ENCODE measurements around the gene VEGFA.

VEGFA gene

DNA sequence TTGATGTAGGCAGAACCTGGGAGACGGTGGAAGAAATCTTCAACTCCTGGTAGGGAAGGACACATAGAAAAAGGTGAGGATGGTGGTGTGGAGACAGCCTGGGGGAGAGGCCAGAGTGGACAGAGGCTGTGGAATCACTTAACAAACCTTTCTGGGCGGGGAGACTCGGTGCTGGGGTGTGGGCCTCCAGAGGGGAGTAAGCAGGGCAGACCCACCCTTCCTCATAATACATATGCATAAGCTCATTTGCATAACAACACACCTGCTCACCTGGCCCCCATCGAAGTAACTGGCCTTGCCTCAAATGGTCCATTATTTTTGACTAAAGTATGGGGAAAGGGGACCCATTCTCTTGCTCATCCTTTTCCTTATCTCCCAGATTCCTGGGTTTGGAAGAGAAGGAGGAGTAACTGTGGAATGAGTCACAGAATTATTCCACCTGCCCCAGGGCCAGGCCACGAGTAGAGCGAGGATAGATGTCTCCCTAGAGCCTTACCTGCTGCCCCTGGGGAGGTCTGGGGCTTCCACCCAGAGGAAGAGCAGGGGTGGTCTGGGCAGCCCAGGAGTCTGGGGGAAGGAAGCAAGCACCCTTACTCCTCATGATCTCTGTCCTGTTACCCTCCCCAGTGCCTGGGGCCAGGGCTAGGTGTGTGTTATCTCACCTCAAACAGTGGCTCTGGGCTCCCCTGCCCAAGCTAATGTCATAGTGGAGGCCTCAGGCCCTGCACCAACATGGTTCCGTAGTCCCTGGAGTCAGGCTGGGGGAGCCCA, 10.7 kb upstream of the VEGFA start:
- DNase-seq (ENCODE audit: low read depth in 2 of 3, low spot score in 2 of 3) = no peak

DNA sequence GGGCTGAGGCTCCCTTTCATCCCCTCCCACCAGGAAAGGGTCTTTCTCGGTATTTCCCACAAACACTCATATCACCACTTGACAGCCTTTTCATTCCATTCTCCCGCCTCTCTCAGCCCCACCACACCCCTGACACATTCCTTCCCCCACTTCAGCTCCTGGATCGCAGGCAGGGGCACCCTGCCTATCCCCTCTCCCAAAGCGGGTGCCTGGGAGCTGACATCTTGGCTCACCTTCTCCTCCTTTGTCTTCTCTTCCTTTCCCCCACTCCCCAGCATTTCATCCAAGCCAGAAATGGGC, 10.2 kb upstream of the VEGFA start:
- DNase-seq (ENCODE audit: low read depth in 2 of 3, low spot score in 2 of 3) = no peak

DNA sequence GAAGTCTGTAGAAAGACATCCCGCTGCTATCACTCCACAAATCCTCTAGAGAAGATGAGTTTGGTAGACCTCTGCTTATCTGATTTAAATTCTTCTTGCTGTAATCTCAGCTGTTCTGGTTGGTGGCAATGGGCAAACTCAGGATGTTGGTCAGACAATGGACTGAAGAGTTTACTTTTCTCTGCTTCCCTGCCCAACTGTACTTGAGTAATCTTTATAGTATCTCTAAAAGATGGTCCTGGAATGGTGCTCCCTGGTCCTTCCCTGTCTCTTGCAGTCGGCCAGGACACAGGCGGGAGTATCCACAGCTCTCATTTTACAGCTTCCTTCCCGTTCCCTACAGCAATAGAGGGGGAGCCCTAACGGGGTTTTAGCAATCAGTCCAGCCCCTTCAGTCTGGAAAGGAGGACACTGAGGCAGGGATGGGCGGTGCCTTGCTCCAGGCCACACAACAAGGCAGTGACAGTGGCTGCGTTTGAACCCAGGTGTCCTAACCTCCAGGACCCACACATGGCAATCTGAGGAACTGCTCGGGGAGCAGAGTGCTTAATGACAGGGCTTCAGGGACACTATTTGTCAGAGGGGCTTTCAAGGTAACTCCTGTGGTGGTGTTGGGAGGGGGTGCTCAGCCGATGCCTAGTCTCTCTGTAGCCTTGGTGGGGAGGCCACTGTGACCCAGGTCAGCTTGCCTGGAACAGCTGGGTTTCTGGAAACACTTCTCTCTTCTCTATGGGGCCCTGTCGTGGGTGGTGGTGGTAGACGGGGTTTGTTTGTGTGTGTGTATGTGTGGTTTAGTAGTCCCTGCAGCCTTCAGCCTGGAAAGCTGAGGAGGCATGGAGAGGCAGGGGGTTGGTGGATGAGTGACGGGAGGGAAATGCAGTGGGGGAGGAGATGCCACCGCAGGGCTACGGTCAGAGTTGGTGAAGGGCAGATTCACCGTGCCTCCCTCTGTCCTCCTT, 9.5 kb upstream of the VEGFA start:
- DNase-seq (ENCODE audit: low read depth in 2 of 3, low spot score in 2 of 3) = no peak

DNA sequence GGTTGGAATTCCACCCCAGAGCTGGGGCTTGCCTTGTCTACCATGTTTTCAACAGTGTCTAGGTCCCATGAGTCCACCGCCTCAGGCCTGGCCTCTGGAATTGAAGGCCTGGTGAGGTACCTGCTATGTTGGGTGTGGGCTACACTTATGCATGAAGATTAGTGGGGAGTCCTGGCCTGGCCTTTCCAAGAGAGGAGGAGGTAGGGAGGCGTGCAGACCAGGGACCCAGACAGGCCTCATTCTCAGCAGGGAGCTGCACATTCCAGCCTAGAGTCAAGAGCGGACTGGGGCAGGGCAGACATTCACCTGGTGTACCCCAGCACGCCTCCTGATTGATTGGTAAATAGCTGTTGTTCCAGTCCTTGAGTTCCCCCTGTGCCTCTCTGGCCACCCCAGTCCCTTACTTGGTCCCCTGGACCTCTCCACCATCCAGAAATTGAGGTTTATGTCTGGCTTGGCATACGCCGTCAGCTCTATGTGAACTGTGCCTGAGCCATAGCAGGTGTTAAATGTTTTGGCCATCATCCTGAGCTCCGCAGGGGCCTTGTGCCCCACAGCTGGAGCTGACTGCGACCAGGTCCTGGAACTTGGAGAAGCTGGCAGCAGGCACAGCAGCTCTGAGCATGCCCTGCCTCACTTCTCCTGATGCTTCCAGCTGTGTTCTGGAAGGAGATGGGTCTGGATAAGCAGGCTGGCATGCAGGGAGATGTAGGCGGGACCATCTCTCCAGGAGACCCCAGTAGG, 8.2 kb upstream of the VEGFA start:
- DNase-seq (ENCODE audit: low read depth in 2 of 3, low spot score in 2 of 3) = no peak

DNA sequence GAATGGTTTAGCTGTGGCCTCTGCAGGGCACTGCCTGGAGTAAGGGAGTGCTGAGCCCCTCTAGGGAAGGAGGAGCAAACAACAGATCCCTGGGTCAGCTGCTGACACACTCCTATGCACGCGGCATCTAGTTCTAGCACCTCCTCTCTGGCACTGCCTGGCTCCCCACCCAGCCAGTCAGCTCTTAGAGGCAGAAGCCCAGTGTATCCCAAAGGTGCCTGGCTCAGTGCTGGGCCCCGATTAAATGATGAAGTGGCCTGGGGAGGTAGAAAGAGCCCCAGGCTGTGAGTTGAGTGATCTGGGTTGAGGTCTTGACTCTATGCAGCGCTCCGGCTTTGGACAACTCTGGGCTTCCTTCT, 7.6 kb upstream of the VEGFA start:
- no peak for DNase-seq (ENCODE audit: low read depth in 2 of 3, low spot score in 2 of 3)

DNA sequence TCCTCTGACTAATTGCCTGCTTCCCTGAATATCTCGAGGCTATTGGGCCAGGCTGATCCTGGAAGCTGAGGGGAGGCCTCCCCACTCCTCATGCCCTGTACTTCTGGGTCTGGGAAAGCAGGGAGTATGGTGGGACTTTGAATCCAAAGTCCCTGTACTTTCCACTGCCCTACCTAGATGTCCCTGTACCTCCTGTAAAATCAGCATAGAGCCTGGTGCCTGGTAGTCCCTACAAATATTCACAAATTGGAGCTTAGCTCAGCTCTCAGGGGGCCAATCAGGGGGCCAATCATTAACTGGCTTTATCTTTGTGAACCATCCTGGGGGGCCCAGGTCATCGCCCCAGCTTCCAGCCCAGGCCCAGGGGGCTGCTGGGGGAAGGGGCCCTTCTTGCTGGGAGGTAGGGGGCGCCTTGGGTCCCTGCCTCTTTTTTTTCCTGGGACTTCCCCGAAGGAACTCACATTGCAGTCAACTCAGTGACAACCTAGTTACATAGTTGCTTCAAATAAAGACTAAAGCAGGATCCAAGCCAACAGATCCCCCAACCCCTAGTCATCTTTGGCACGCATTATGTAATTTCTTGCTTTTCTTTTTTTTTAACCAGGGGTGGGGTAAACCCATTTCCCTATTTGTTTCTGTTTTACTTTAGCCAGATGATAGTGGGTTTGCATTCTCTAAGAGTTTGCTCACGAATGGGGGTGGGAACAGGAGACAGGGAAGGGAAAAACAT, 6.9 kb upstream of the VEGFA start:
- no peak for DNase-seq (ENCODE audit: low read depth in 2 of 3, low spot score in 2 of 3)

DNA sequence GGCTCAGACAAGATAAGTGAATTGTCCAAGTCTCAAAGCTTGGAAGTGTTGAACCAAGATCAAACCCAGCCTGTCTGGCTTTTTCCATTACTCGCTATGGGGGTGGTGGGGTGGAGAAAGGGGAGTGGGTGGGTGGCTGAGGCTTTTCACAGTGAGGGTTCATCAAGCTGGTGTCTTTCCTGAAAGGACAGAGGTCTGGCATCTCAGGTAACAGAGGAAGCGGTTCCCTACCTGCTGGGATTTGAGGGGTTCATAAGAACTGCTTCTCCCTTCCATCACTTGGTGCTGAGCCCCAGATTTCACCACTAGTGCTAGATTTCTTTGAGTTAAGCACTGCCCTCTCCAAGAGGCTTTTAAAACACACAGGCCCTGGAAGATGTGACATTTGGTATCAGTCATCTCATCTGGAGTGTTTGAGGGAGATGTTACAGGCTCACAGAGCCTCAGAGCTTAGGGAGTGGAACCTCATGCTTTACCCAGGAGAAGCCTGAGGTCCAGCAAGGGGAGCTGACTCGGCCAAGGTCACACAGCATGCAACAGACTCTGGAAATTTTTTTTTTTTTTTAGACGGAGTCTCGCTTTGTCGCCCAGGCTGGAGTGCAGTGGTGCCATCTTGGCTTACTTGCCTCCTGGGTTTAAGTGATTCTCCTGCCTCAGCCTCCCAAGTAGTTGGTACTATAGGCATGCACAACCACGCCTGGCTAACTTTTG, 6.0 kb upstream of the VEGFA start:
- no peak for DNase-seq (ENCODE audit: low read depth in 2 of 3, low spot score in 2 of 3)

DNA sequence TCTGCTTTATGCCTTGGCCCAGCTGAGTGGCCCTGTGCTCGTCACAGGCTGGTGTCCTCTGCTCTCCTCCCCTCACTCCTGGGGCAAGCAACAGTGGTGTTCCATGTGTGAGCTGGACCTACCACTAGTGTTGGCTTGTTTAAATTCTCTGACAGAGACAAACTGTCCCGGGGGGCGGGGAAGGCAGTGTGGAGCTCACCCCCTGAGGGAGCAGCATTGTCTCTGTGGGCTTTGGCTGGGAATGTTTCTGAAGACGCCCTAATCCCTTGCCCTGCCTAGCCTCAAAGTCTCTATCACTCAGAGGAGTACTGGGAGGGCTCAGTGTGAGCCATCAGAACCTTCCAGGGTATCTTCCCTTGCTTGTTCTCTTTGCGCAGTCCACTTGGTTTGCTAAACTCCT, 5.2 kb upstream of the VEGFA start:
- no peak for DNase-seq (ENCODE audit: low read depth in 2 of 3, low spot score in 2 of 3)

DNA sequence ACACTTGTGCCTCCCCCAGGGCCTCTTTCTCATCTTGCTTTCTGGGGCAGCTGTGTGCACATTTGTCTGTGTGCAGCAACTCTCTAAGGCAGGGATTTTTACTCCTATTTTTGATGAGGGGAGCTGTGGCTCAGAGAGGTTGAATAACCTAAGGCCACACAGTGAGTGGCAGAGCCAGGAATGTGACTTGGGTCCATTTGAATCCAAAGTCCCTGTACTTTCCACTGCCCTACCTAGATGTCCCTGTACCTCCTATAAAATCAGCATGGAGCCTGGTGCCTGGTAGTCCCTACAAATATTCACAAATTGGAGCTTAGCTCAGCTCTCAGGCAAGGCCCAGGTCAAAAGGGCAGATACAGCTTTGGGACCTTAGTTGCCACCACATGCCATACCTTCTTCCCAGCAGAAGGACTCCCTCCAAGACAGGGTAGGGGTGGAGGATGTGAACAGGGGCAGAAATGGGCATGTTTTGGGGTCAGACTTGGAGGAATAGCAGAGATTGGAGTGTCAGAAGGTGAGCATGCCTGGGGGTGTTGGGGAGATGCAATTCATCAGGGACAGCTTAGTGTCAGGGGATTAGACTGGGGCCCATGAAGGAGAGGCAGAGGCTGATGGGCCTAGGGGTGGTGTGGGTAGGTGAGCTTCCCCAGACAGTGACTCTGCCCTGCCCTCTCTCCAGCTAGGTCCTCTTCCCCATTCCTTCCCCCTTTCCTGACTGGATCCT, 4.1 kb upstream of the VEGFA start:
- no peak for DNase-seq (ENCODE audit: low read depth in 2 of 3, low spot score in 2 of 3)

DNA sequence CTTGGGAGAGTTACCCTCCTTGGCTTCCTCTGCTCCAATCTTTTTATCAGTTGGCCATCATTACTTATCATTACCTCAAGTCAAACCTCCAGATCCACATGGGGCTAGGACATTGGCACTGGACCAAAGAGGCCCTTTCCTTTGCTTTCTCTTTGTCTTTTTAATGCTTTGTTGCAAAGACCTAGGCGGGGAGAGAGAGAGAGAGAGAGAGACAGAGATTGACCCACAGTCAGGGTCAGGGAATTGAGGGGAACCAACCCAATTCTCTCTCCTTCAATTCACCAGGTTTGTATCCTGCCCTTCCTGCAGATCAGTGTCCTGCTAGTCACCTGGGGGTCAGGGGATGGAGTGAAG, 3.5 kb upstream of the VEGFA start:
- no peak for DNase-seq (ENCODE audit: low read depth in 2 of 3, low spot score in 2 of 3)

DNA sequence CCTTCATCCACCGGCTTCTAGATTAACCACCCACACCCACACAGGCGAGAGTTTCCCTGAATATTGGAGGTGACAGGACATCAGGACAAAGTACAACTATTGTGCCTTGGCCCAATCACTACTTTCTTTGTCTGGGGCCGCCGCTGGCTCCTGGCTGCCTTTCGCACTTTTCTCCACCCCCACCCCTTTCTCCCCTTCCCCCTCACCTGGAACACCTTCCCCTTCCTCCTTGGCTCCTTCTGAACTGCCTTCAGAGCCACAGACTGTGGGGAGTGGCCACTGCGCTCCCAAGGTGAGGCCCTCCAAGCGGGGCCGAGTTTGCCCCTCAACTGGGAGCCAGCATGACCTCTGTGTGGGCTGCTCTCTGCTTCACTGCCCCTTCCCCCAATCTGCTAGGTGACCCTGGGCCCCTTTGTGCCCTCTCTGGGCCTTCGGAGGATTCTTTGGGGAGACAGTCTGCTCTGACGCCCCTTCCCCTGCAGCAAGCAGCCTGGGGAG, 3.0 kb upstream of the VEGFA start:
- DNase-seq (ENCODE audit: low read depth in 2 of 3, low spot score in 2 of 3) = no peak

DNA sequence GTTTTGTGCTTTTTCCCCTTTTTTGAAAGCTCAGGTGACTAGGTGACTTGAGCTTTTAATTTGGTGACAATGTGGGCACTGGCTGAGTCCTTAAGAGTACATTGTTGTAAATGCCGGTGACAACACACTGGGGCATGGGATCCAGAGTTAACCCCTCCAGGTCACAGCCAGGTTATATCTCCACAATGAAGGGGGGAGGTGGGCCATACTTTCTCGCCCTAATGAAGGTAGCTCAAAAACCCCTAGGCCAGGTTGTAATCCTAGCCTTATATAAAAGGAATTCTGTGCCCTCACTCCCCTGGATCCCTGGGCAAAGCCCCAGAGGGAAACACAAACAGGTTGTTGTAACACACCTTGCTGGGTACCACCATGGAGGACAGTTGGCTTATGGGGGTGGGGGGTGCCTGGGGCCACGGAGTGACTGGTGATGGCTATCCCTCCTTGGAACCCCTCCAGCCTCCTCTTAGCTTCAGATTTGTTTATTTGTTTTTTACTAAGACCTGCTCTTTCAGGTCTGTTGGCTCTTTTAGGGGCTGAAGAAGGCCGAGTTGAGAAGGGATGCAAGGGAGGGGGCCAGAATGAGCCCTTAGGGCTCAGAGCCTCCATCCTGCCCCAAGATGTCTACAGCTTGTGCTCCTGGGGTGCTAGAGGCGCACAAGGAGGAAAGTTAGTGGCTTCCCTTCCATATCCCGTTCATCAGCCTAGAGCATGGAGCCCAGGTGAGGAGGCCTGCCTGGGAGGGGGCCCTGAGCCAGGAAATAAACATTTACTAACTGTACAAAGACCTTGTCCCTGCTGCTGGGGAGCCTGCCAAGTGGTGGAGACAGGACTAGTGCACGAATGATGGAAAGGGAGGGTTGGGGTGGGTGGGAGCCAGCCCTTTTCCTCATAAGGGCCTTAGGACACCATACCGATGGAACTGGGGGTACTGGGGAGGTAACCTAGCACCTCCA, 2.2 kb upstream of the VEGFA start:
- DNase-seq (ENCODE audit: low read depth in 2 of 3, low spot score in 2 of 3) = no peak

DNA sequence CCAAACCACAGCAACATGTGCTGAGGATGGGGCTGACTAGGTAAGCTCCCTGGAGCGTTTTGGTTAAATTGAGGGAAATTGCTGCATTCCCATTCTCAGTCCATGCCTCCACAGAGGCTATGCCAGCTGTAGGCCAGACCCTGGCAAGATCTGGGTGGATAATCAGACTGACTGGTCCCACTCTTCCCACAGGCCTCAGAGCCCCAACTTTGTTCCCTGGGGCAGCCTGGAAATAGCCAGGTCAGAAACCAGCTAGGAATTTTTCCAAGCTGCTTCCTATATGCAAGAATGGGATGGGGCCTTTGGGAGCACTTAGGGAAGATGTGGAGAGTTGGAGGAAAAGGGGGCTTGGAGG, 1.5 kb upstream of the VEGFA start:
- DNase-seq (ENCODE audit: low read depth in 2 of 3, low spot score in 2 of 3) = no peak

DNA sequence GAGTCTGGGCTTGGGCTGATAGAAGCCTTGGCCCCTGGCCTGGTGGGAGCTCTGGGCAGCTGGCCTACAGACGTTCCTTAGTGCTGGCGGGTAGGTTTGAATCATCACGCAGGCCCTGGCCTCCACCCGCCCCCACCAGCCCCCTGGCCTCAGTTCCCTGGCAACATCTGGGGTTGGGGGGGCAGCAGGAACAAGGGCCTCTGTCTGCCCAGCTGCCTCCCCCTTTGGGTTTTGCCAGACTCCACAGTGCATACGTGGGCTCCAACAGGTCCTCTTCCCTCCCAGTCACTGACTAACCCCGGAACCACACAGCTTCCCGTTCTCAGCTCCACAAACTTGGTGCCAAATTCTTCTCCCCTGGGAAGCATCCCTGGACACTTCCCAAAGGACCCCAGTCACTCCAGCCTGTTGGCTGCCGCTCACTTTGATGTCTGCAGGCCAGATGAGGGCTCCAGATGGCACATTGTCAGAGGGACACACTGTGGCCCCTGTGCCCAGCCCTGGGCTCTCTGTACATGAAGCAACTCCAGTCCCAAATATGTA, 957 bp upstream of the VEGFA start:
- DNase-seq (ENCODE audit: low read depth in 2 of 3, low spot score in 2 of 3) = no peak

DNA sequence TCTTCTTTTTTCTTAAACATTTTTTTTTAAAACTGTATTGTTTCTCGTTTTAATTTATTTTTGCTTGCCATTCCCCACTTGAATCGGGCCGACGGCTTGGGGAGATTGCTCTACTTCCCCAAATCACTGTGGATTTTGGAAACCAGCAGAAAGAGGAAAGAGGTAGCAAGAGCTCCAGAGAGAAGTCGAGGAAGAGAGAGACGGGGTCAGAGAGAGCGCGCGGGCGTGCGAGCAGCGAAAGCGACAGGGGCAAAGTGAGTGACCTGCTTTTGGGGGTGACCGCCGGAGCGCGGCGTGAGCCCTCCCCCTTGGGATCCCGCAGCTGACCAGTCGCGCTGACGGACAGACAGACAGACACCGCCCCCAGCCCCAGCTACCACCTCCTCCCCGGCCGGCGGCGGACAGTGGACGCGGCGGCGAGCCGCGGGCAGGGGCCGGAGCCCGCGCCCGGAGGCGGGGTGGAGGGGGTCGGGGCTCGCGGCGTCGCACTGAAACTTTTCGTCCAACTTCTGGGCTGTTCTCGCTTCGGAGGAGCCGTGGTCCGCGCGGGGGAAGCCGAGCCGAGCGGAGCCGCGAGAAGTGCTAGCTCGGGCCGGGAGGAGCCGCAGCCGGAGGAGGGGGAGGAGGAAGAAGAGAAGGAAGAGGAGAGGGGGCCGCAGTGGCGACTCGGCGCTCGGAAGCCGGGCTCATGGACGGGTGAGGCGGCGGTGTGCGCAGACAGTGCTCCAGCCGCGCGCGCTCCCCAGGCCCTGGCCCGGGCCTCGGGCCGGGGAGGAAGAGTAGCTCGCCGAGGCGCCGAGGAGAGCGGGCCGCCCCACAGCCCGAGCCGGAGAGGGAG, 580 bp downstream of the VEGFA start:
- DNase-seq (ENCODE audit: low read depth in 2 of 3, low spot score in 2 of 3) = peak in 2 of 3 experiments; percentile 6 to 10

DNA sequence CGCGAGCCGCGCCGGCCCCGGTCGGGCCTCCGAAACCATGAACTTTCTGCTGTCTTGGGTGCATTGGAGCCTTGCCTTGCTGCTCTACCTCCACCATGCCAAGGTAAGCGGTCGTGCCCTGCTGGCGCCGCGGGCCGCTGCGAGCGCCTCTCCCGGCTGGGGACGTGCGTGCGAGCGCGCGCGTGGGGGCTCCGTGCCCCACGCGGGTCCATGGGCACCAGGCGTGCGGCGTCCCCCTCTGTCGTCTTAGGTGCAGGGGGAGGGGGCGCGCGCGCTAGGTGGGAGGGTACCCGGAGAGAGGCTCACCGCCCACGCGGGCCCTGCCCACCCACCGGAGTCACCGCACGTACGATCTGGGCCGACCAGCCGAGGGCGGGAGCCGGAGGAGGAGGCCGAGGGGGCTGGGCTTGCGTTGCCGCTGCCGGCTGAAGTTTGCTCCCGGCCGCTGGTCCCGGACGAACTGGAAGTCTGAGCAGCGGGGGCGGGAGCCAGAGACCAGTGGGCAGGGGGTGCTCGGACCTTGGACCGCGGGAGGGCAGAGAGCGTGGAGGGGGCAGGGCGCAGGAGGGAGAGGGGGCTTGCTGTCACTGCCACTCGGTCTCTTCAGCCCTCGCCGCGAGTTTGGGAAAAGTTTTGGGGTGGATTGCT, 1.3 kb downstream of the VEGFA start:
- DNase-seq (ENCODE audit: low read depth in 2 of 3, low spot score in 2 of 3) = peak; percentile 32 to 55 (median 45)
